ENCODE results near the gene DESI1. TPM values are rescaled to one million over a fixed set of nuclear protein-coding genes. Genes with fewer than 3 reads are reported as not detected.

DESI1 gene
- total and polyA plus RNA-seq, 2 donors (not counting 1 experiment from before 2014, with no cell fraction given), result 17.3 to 26.3 TPM

GRCh38 chr22:41600976-41601375, 19.9 kb downstream of the DESI1 start:
- WGBS (ENCODE audit: insufficient coverage), result 98% methylated on average over 7 of the region's 8 CpGs
- Histone ChIP-seq H3K27ac (ENCODE audit: low read length in 2 of 2) (no peak overlapping the region), H4K20me1 (ENCODE audit: control insufficient read depth, insufficient read depth, low read length, poor library complexity, severe bottlenecking) (no peaks in the 10 kb centered on the region), H3K4me2 (replicated peaks; ENCODE audit: low read depth, low read length, poor library complexity, severe bottlenecking) (no peak overlapping the region), H3K4me1 (ENCODE audit: control insufficient read depth in 2 of 2, insufficient read depth in 2 of 2, low read length in 2 of 2) (peaks cover 3 to 6% of the 10 kb centered on the region in 2 donors), H3K9ac (ENCODE audit: low read length) (no peak overlapping the region), H3K27me3 (replicated peaks in 1 of 4; ENCODE audit: control extremely low read depth in 1 of 4, control insufficient read depth in 3 of 4, insufficient read depth in 4 of 4, low read length in 3 of 4) (no peaks in the 10 kb centered on the region), H3K79me2 (ENCODE audit: control insufficient read depth, insufficient read depth, low read length) (no peaks in the 10 kb centered on the region), H3K9me3 (ENCODE audit: control extremely low read depth in 1 of 3, control insufficient read depth in 2 of 3, insufficient read depth in 1 of 3, low read length in 2 of 3) (no peaks in the 10 kb centered on the region), H3K36me3 (replicated peaks in 1 of 2; ENCODE audit: control extremely low read depth in 1 of 2, control insufficient read depth in 1 of 2, extremely low read depth in 1 of 2, insufficient read depth in 2 of 2, low read length in 1 of 2) (peaks cover 3 to 35% of the 10 kb centered on the region in 2 experiments), H3K4me3 (ENCODE audit: control extremely low read depth in 1 of 5, extremely low read depth in 1 of 5, insufficient read depth in 1 of 5, low read depth in 2 of 5, low read length in 4 of 5) (no peak overlapping the region), H2AFZ (ENCODE audit: insufficient read depth, low read depth, low read length, poor library complexity, severe bottlenecking) (no peak overlapping the region)
- no peaks in the 10 kb centered on the region for H3K9me3 Mint-ChIP-seq (ENCODE audit: insufficient read depth)
- H3K4me1 Mint-ChIP-seq, result peaks cover 3% of the 10 kb centered on the region
- ATAC-seq (ENCODE audit: low read depth) (no peak), DNase-seq (no peak)
- intact Hi-C loops (cut with micrococcal nuclease), result no loop called here
- ChIA-PET POLR2A (no interaction called here), CTCF (no interaction called here)
- H3K27ac Mint-ChIP-seq, result no peak overlapping the region
- H3K27me3 Mint-ChIP-seq, result no peaks in the 10 kb centered on the region
- no peak overlapping the region for H3K4me3 Mint-ChIP-seq
- TF ChIP-seq CTCF (IDR thresholded peaks at IDR 0.05) (no peak), EZH2 (IDR thresholded peaks at IDR 0.05; ENCODE audit: borderline replicate concordance, insufficient read depth, low read depth, low read length, poor library complexity, severe bottlenecking) (no peak)

GRCh38 chr22:41598891-41599635, 21.8 kb downstream of the DESI1 start:
- Histone ChIP-seq H3K27me3 (replicated peaks in 1 of 4; ENCODE audit: control extremely low read depth in 1 of 4, control insufficient read depth in 3 of 4, insufficient read depth in 4 of 4, low read length in 3 of 4) (no peaks in the 10 kb centered on the region), H3K79me2 (ENCODE audit: control insufficient read depth, insufficient read depth, low read length) (no peaks in the 10 kb centered on the region), H3K4me3 (ENCODE audit: control extremely low read depth in 1 of 5, extremely low read depth in 1 of 5, insufficient read depth in 1 of 5, low read depth in 2 of 5, low read length in 4 of 5) (no peak overlapping the region), H4K20me1 (ENCODE audit: control insufficient read depth, insufficient read depth, low read length, poor library complexity, severe bottlenecking) (no peaks in the 10 kb centered on the region), H2AFZ (ENCODE audit: insufficient read depth, low read depth, low read length, poor library complexity, severe bottlenecking) (no peak overlapping the region), H3K4me2 (replicated peaks; ENCODE audit: low read depth, low read length, poor library complexity, severe bottlenecking) (no peak overlapping the region), H3K9ac (ENCODE audit: low read length) (no peak overlapping the region), H3K27ac (ENCODE audit: low read length in 2 of 2) (no peak overlapping the region), H3K4me1 (ENCODE audit: control insufficient read depth in 2 of 2, insufficient read depth in 2 of 2, low read length in 2 of 2) (peaks cover 3% of the 10 kb centered on the region in 2 donors), H3K9me3 (ENCODE audit: control extremely low read depth in 1 of 3, control insufficient read depth in 2 of 3, insufficient read depth in 1 of 3, low read length in 2 of 3) (no peaks in the 10 kb centered on the region), H3K36me3 (replicated peaks in 1 of 2; ENCODE audit: control extremely low read depth in 1 of 2, control insufficient read depth in 1 of 2, extremely low read depth in 1 of 2, insufficient read depth in 2 of 2, low read length in 1 of 2) (peaks cover 0 to 23% of the 10 kb centered on the region in 2 experiments)
- intact Hi-C loops (cut with micrococcal nuclease), result no loop called here
- ATAC-seq (ENCODE audit: low read depth) (no peak), DNase-seq (no peak)
- peaks cover 3% of the 10 kb centered on the region for H3K4me1 Mint-ChIP-seq
- H3K27me3 Mint-ChIP-seq, result no peaks in the 10 kb centered on the region
- TF ChIP-seq CTCF (IDR thresholded peaks at IDR 0.05) (no peak), EZH2 (IDR thresholded peaks at IDR 0.05; ENCODE audit: borderline replicate concordance, insufficient read depth, low read depth, low read length, poor library complexity, severe bottlenecking) (no peak)
- no peak overlapping the region for H3K27ac Mint-ChIP-seq
- 100% methylated on average over 2 of the region's 8 CpGs for WGBS (ENCODE audit: insufficient coverage)
- CTCF ChIA-PET, result interaction anchor here (1.1 to 1.5 kb wide), 4 partner anchors 9 to 195 kb away, joined by 3 to 5 read pairs (median 4); partner anchors contain the start of gene POLR3H
- H3K4me3 Mint-ChIP-seq, result no peak overlapping the region
- POLR2A ChIA-PET, result no interaction called here
- H3K9me3 Mint-ChIP-seq (ENCODE audit: insufficient read depth), result no peaks in the 10 kb centered on the region

Data from B cell (primary cell).